ENCODE data around the gene CERS1.

CERS1 gene

GRCh38 chr19:18928018-18928805, 32.3 kb upstream of the CERS1 start:
- no peak overlapping the region for H3K4me3 ChIP-seq (ENCODE audit: low read depth, low read length)
- DNase-seq (ENCODE audit: low read depth), result no peak
- TF ChIP-seq CTCF (IDR thresholded peaks at IDR 0.05; ENCODE audit: low read depth, low read length, missing control alignments), result no peak
- in situ Hi-C loops (cut with HindIII; ENCODE audit: low sequenced_read_pairs), result no loop called here

- DNase-seq (ENCODE audit: low read depth), result no peak
- H3K4me3 ChIP-seq (ENCODE audit: low read depth, low read length), result no peak overlapping the region
- in situ Hi-C loops (cut with HindIII; ENCODE audit: low sequenced_read_pairs), result no loop called here
- TF ChIP-seq CTCF (IDR thresholded peaks at IDR 0.05; ENCODE audit: low read depth, low read length, missing control alignments), result no peak
Observed at GRCh38 chr19:18924684-18925213, 28.8 kb upstream of the CERS1 start.

- in situ Hi-C loops (cut with HindIII; ENCODE audit: low sequenced_read_pairs), result no loop called here
- no peak for DNase-seq (ENCODE audit: low read depth)
- no peak for TF ChIP-seq CTCF (IDR thresholded peaks at IDR 0.05; ENCODE audit: low read depth, low read length, missing control alignments)
- no peak overlapping the region for H3K4me3 ChIP-seq (ENCODE audit: low read depth, low read length)
Observed at GRCh38 chr19:18922228-18922985, 26.4 kb upstream of the CERS1 start.

GRCh38 chr19:18921593-18921992, 25.6 kb upstream of the CERS1 start:
- DNase-seq (ENCODE audit: low read depth), result no peak
- in situ Hi-C loops (cut with HindIII; ENCODE audit: low sequenced_read_pairs), result no loop called here
- H3K4me3 ChIP-seq (ENCODE audit: low read depth, low read length), result no peak overlapping the region
- TF ChIP-seq CTCF (IDR thresholded peaks at IDR 0.05; ENCODE audit: low read depth, low read length, missing control alignments), result no peak

- in situ Hi-C loops (cut with HindIII; ENCODE audit: low sequenced_read_pairs), result no loop called here
- H3K4me3 ChIP-seq (ENCODE audit: low read depth, low read length), result peak overlapping the region; percentile 76
- no peak for DNase-seq (ENCODE audit: low read depth)
- TF ChIP-seq CTCF (IDR thresholded peaks at IDR 0.05; ENCODE audit: low read depth, low read length, missing control alignments), result no peak
Observed at GRCh38 chr19:18920400-18920799, 24.4 kb upstream of the CERS1 start.

- no peak for DNase-seq (ENCODE audit: low read depth)
- H3K4me3 ChIP-seq (ENCODE audit: low read depth, low read length), result peak overlapping the region; percentile 76
- TF ChIP-seq CTCF (IDR thresholded peaks at IDR 0.05; ENCODE audit: low read depth, low read length, missing control alignments), result no peak
- in situ Hi-C loops (cut with HindIII; ENCODE audit: low sequenced_read_pairs), result no loop called here
Observed at GRCh38 chr19:18919900-18920214, 23.9 kb upstream of the CERS1 start.

All from astrocyte of the cerebellum (primary cell).